Measurements from ENCODE around the gene BACH2.
"Not testable (repeated sequence)": the region's sequence is repeated elsewhere in the genome, so short reads cannot be mapped to it uniquely, and the experiment has no call there.

BACH2 gene

GRCh38 chr6:89917216-89917615 is 379.4 kb downstream of the BACH2 start:
- H3K4me1 ChIP-seq (ENCODE audit: insufficient read depth, low read length): no peaks in the 10 kb centered on the region
- no peaks in the 10 kb centered on the region for H3K27me3 ChIP-seq (ENCODE audit: insufficient read depth, low read length)
- no peak overlapping the region for H3K27ac ChIP-seq (ENCODE audit: low read length)
- H3K36me3 ChIP-seq (ENCODE audit: insufficient read depth, low read depth, low read length): no peaks in the 10 kb centered on the region
- no peaks in the 10 kb centered on the region; the same call in 1 of the 2 replicates for H3K9me3 ChIP-seq (ENCODE audit: insufficient read depth, low read depth, low read length)
- no peak overlapping the region for H3K4me3 ChIP-seq (ENCODE audit: low read length)
- no peak overlapping the region for H3K9ac ChIP-seq (ENCODE audit: low read depth, low read length)

GRCh38 chr6:89916136-89916920 is 380.3 kb downstream of the BACH2 start:
- Histone ChIP-seq H3K27ac (ENCODE audit: low read length) (no peak overlapping the region), H3K9me3 (ENCODE audit: insufficient read depth, low read depth, low read length) (no peaks in the 10 kb centered on the region; the same call in 1 of the 2 replicates), H3K27me3 (ENCODE audit: insufficient read depth, low read length) (no peaks in the 10 kb centered on the region), H3K4me1 (ENCODE audit: insufficient read depth, low read length) (no peaks in the 10 kb centered on the region), H3K4me3 (ENCODE audit: low read length) (no peak overlapping the region), H3K9ac (ENCODE audit: low read depth, low read length) (no peak overlapping the region), H3K36me3 (ENCODE audit: insufficient read depth, low read depth, low read length) (no peaks in the 10 kb centered on the region)

- H3K27ac ChIP-seq (ENCODE audit: low read length): no peak overlapping the region
These were observed 385.8 kb downstream of the BACH2 start for GRCh38 chr6:89910902-89911240.

GRCh38 chr6:89910001-89910901 is 386.4 kb downstream of the BACH2 start:
- H3K9ac ChIP-seq (ENCODE audit: low read depth, low read length): peak overlapping the region; percentile 37; the same call in 1 of the 2 replicates
- H3K27me3 ChIP-seq (ENCODE audit: insufficient read depth, low read length); H3K9me3 ChIP-seq (ENCODE audit: insufficient read depth, low read depth, low read length); H3K36me3 ChIP-seq (ENCODE audit: insufficient read depth, low read depth, low read length); H3K27ac ChIP-seq (ENCODE audit: low read length); H3K4me1 ChIP-seq (ENCODE audit: insufficient read depth, low read length): not testable (repeated sequence)
- H3K4me3 ChIP-seq (ENCODE audit: low read length): peak overlapping the region; percentile 21; the same call in 1 of the 2 replicates

More at GRCh38 chr6:89910902-89911240, 385.8 kb downstream of the BACH2 start:
- H3K4me1 ChIP-seq (ENCODE audit: insufficient read depth, low read length): peaks cover 10% of the 10 kb centered on the region; the same call in 1 of the 2 replicates
- H3K27me3 ChIP-seq (ENCODE audit: insufficient read depth, low read length): no peaks in the 10 kb centered on the region
- H3K9me3 ChIP-seq (ENCODE audit: insufficient read depth, low read depth, low read length): no peaks in the 10 kb centered on the region
- no peaks in the 10 kb centered on the region for H3K36me3 ChIP-seq (ENCODE audit: insufficient read depth, low read depth, low read length)
- no peak overlapping the region for H3K4me3 ChIP-seq (ENCODE audit: low read length)
- H3K9ac ChIP-seq (ENCODE audit: low read depth, low read length): 0 out of 2 replicates have a peak overlapping the region, but pooled peaks have one; percentile 46

GRCh38 chr6:89895276-89895874 is 401.3 kb downstream of the BACH2 start:
- Histone ChIP-seq H3K4me3 (ENCODE audit: low read length) (no peak overlapping the region), H3K36me3 (ENCODE audit: insufficient read depth, low read depth, low read length) (no peaks in the 10 kb centered on the region), H3K27me3 (ENCODE audit: insufficient read depth, low read length) (peaks cover 5% of the 10 kb centered on the region), H3K27ac (ENCODE audit: low read length) (no peak overlapping the region), H3K4me1 (ENCODE audit: insufficient read depth, low read length) (peaks cover 25% of the 10 kb centered on the region), H3K9ac (ENCODE audit: low read depth, low read length) (no peak overlapping the region), H3K9me3 (ENCODE audit: insufficient read depth, low read depth, low read length) (no peaks in the 10 kb centered on the region)

- Histone ChIP-seq H3K9me3 (ENCODE audit: insufficient read depth, low read depth, low read length) (no peaks in the 10 kb centered on the region), H3K9ac (ENCODE audit: low read depth, low read length) (no peak within 1 kb of the TSS), H3K4me1 (ENCODE audit: insufficient read depth, low read length) (peaks cover 28% of the 10 kb centered on the region), H3K27me3 (ENCODE audit: insufficient read depth, low read length) (peaks cover 7% of the 10 kb centered on the region), H3K4me3 (ENCODE audit: low read length) (no peak within 1 kb of the TSS), H3K27ac (ENCODE audit: low read length) (no peak within 1 kb of the TSS), H3K36me3 (ENCODE audit: insufficient read depth, low read depth, low read length) (no peaks in the 10 kb centered on the region)
These were observed 402.5 kb downstream of the BACH2 start, which contains the start of gene GJA10 for GRCh38 chr6:89894169-89894568. Gene GJA10 (plus strand): TSS chr6:89894469. CDS start chr6:89894469, 0 bp downstream.

- H3K9ac ChIP-seq (ENCODE audit: low read depth, low read length); H3K27me3 ChIP-seq (ENCODE audit: insufficient read depth, low read length); H3K9me3 ChIP-seq (ENCODE audit: insufficient read depth, low read depth, low read length); H3K4me3 ChIP-seq (ENCODE audit: low read length); H3K27ac ChIP-seq (ENCODE audit: low read length); H3K36me3 ChIP-seq (ENCODE audit: insufficient read depth, low read depth, low read length): not testable (repeated sequence)
- H3K4me1 ChIP-seq (ENCODE audit: insufficient read depth, low read length): peaks cover 28% of the 10 kb centered on the region
These were observed 404.1 kb downstream of the BACH2 start for GRCh38 chr6:89892577-89892976.

- not testable (repeated sequence) for H3K36me3 ChIP-seq (ENCODE audit: insufficient read depth, low read depth, low read length); H3K9ac ChIP-seq (ENCODE audit: low read depth, low read length); H3K9me3 ChIP-seq (ENCODE audit: insufficient read depth, low read depth, low read length); H3K27ac ChIP-seq (ENCODE audit: low read length); H3K27me3 ChIP-seq (ENCODE audit: insufficient read depth, low read length)
- H3K4me3 ChIP-seq (ENCODE audit: low read length): peak overlapping the region; percentile 46
- H3K4me1 ChIP-seq (ENCODE audit: insufficient read depth, low read length): peaks cover 14% of the 10 kb centered on the region; the same call in 1 of the 2 replicates
These were observed 405.7 kb downstream of the BACH2 start for GRCh38 chr6:89890845-89891528.

- Histone ChIP-seq H3K4me3 (ENCODE audit: low read length) (no peak overlapping the region), H3K9me3 (ENCODE audit: insufficient read depth, low read depth, low read length) (no peaks in the 10 kb centered on the region), H3K27ac (ENCODE audit: low read length) (no peak overlapping the region), H3K4me1 (ENCODE audit: insufficient read depth, low read length) (peaks cover 11% of the 10 kb centered on the region; the same call in 1 of the 2 replicates), H3K27me3 (ENCODE audit: insufficient read depth, low read length) (peaks cover 6% of the 10 kb centered on the region), H3K9ac (ENCODE audit: low read depth, low read length) (no peak overlapping the region), H3K36me3 (ENCODE audit: insufficient read depth, low read depth, low read length) (no peaks in the 10 kb centered on the region)
These were observed 407.8 kb downstream of the BACH2 start for GRCh38 chr6:89888871-89889270.

GRCh38 chr6:89888138-89888514 is 408.5 kb downstream of the BACH2 start:
- no peaks in the 10 kb centered on the region for H3K9me3 ChIP-seq (ENCODE audit: insufficient read depth, low read depth, low read length)
- H3K27me3 ChIP-seq (ENCODE audit: insufficient read depth, low read length): peaks cover 4% of the 10 kb centered on the region
- H3K4me1 ChIP-seq (ENCODE audit: insufficient read depth, low read length): peaks cover 11% of the 10 kb centered on the region; the same call in 1 of the 2 replicates
- no peak overlapping the region for H3K9ac ChIP-seq (ENCODE audit: low read depth, low read length)
- H3K4me3 ChIP-seq (ENCODE audit: low read length): no peak overlapping the region
- H3K27ac ChIP-seq (ENCODE audit: low read length): no peak overlapping the region
- H3K36me3 ChIP-seq (ENCODE audit: insufficient read depth, low read depth, low read length): no peaks in the 10 kb centered on the region

Measured in iPS-20b (cell line).